ENCODE measurements around the gene CHRNA9. TPM values are rescaled to one million over a fixed set of nuclear protein-coding genes. Genes with fewer than 3 reads are reported as not detected.
"Not testable (repeated sequence)": the region's sequence is repeated elsewhere in the genome, so short reads cannot be mapped to it uniquely, and the experiment has no call there.

The CHRNA9 gene
- total RNA-seq, 1 experiment from 2014 or later, result 2.0 TPM

GRCh38 chr4:40388239-40388638, 53.1 kb downstream of the CHRNA9 start:
- TF ChIP-seq, protein P1, sequence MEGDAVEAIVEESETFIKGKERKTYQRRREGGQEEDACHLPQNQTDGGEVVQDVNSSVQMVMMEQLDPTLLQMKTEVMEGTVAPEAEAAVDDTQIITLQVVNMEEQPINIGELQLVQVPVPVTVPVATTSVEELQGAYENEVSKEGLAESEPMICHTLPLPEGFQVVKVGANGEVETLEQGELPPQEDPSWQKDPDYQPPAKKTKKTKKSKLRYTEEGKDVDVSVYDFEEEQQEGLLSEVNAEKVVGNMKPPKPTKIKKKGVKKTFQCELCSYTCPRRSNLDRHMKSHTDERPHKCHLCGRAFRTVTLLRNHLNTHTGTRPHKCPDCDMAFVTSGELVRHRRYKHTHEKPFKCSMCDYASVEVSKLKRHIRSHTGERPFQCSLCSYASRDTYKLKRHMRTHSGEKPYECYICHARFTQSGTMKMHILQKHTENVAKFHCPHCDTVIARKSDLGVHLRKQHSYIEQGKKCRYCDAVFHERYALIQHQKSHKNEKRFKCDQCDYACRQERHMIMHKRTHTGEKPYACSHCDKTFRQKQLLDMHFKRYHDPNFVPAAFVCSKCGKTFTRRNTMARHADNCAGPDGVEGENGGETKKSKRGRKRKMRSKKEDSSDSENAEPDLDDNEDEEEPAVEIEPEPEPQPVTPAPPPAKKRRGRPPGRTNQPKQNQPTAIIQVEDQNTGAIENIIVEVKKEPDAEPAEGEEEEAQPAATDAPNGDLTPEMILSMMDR (IDR thresholded peaks at IDR 0.05; ENCODE audit: unreplicated experiment), result no peak
- intact Hi-C loops (cut with micrococcal nuclease), result no loop called here
- Mint-ChIP-seq H3K36me3 (ENCODE audit: insufficient read depth, unreplicated experiment) (no peaks in the 10 kb centered on the region), H3K4me1 (ENCODE audit: insufficient read depth, unreplicated experiment) (no peaks in the 10 kb centered on the region), H3K9me3 (ENCODE audit: unreplicated experiment) (no peaks in the 10 kb centered on the region), H3K4me3 (ENCODE audit: unreplicated experiment) (no peak overlapping the region), H3K27ac (ENCODE audit: low read depth, unreplicated experiment) (no peak overlapping the region), H3K27me3 (ENCODE audit: insufficient read depth, unreplicated experiment) (no peaks in the 10 kb centered on the region)
- CTCF ChIA-PET, result no interaction called here
- no TSS peak for BruUV-seq (replicated peaks)
- DNase-seq (ENCODE audit: unreplicated experiment), result no peak
- POLR2A ChIA-PET, result no interaction called here

DNA sequence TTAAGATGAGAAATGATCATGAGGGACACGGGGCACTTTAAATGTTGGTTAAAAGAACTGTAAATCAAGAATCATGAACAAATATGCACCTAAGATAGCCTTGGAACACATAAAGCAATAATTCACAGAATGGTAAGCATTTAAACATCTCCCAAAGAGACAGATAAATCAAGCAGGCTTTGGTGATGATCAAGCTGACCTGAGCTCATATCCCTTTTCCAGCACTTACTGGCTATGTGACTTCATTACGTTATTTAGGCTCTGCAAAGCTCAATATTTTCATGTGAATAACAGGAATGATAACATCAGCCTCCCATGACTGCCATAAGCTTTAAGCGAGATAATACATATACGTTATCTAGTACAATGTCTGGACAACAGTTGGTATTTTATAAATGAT, 54.9 kb downstream of the CHRNA9 start:
- Mint-ChIP-seq H3K9me3 (ENCODE audit: unreplicated experiment) (no peaks in the 10 kb centered on the region), H3K36me3 (ENCODE audit: insufficient read depth, unreplicated experiment) (no peaks in the 10 kb centered on the region), H3K4me1 (ENCODE audit: insufficient read depth, unreplicated experiment) (no peaks in the 10 kb centered on the region), H3K27ac (ENCODE audit: low read depth, unreplicated experiment) (no peak overlapping the region), H3K27me3 (ENCODE audit: insufficient read depth, unreplicated experiment) (no peaks in the 10 kb centered on the region), H3K4me3 (ENCODE audit: unreplicated experiment) (no peak overlapping the region)
- ChIA-PET POLR2A (interaction anchor here (0.6 kb wide), 1 partner anchor 871 kb away, joined by 4 read pairs; no protein-coding TSS in a partner anchor), CTCF (interaction anchor here (0.6 kb wide), 2 partner anchors 15 to 488 kb away, joined by 3 read pairs; no protein-coding TSS in a partner anchor)
- TF ChIP-seq, protein P1 (IDR thresholded peaks at IDR 0.05; ENCODE audit: unreplicated experiment), result no peak
- BruUV-seq (replicated peaks), result no TSS peak
- intact Hi-C loops (cut with micrococcal nuclease), result no loop called here
- DNase-seq (ENCODE audit: unreplicated experiment), result no peak

DNA sequence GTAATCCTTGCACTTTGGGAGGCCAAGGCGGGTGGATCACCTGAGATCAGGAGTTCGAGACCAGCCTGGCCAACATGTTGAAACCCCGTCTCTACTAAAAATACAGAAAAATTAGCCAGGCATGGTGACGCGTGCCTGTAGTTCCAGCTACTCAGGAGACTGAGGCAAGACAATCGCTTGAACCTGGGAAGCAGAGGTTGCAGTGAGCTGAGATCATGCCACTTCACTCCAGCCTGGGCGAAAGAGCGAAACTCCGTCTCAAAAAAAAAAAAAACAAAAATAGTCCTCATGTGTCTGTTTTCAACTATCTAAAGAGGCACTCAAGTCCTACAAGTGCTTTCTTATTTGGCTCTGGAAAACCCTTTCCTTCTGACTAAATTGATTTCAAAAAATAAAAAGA, 57.1 kb downstream of the CHRNA9 start:
- H3K4me1 Mint-ChIP-seq (ENCODE audit: insufficient read depth, unreplicated experiment), result peaks cover 10% of the 10 kb centered on the region
- DNase-seq (ENCODE audit: unreplicated experiment); H3K4me3 Mint-ChIP-seq (ENCODE audit: unreplicated experiment); H3K27me3 Mint-ChIP-seq (ENCODE audit: insufficient read depth, unreplicated experiment); CTCF ChIA-PET; BruUV-seq (replicated peaks); intact Hi-C loops (cut with micrococcal nuclease); H3K9me3 Mint-ChIP-seq (ENCODE audit: unreplicated experiment); H3K36me3 Mint-ChIP-seq (ENCODE audit: insufficient read depth, unreplicated experiment); H3K27ac Mint-ChIP-seq (ENCODE audit: low read depth, unreplicated experiment): not testable (repeated sequence)
- POLR2A ChIA-PET, result interaction anchor here (0.8 kb wide), 1 partner anchor 13 kb away, joined by 3 read pairs; no protein-coding TSS in a partner anchor

GRCh38 chr4:40394236-40394635, 59.1 kb downstream of the CHRNA9 start:
- Mint-ChIP-seq H3K4me1 (ENCODE audit: insufficient read depth, unreplicated experiment) (peaks cover 10% of the 10 kb centered on the region), H3K27me3 (ENCODE audit: insufficient read depth, unreplicated experiment) (no peaks in the 10 kb centered on the region), H3K4me3 (ENCODE audit: unreplicated experiment) (no peak overlapping the region), H3K36me3 (ENCODE audit: insufficient read depth, unreplicated experiment) (no peaks in the 10 kb centered on the region), H3K9me3 (ENCODE audit: unreplicated experiment) (no peaks in the 10 kb centered on the region), H3K27ac (ENCODE audit: low read depth, unreplicated experiment) (no peak overlapping the region)
- TF ChIP-seq, protein P1 (IDR thresholded peaks at IDR 0.05; ENCODE audit: unreplicated experiment), result no peak
- no TSS peak for BruUV-seq (replicated peaks)
- no peak for DNase-seq (ENCODE audit: unreplicated experiment)
- CTCF ChIA-PET, result no interaction called here
- intact Hi-C loops (cut with micrococcal nuclease), result no loop called here
- POLR2A ChIA-PET, result no interaction called here

Data from MCF 10A (cell line).